H1 (cell line): ENCODE measurements around the gene GPC3. TPM values are rescaled to one million over a fixed set of nuclear protein-coding genes. Genes with fewer than 3 reads are reported as not detected.

Source experiments
- CTCF ChIA-PET: fragments of 300-600 bp; sonication (Branson Sonifier 250); formaldehyde crosslinking; loops from one replicate; lab custom pipeline; 2021; ENCODE audit not compliant: partially characterized antibody; lab: Charles Lee
- POLR2A ChIA-PET: fragments of 300-600 bp; sonication (Branson Sonifier 250); formaldehyde crosslinking; loops from one replicate; lab custom pipeline; 2021; ENCODE audit warnings: inconsistent platforms; ENCODE audit not compliant: partially characterized antibody; lab: Charles Lee
- DNase-seq, 2 experiments: peaks; one replicate each; pipeline versions ENCODE4 v3.0.0 to v3.0.0-alpha.2; 2010 to 2022; ENCODE audit warnings: low spot score in 2 of 2, low read depth in 1 of 2, mixed read lengths in 1 of 2
- FAIRE-seq: peaks from 2 replicates; lab custom pipeline; 2011; peaks lifted over from hg19 to GRCh38; lab: Jason Lieb, UNC
- H2AFZ ChIP-seq: 2 replicates; pipeline ENCODE4 v1.8.1; 2012; ENCODE audit warnings: low read length, inconsistent platforms
- H2AK5ac ChIP-seq: 2 replicates; pipeline ENCODE4 v1.6.1; 2013; ENCODE audit warnings: low read depth, low read length
- H2BK120ac ChIP-seq: replicated peaks from 2 replicates; pipeline ENCODE3; 2013; ENCODE audit warnings: low read depth, low read length, inconsistent platforms
- H2BK12ac ChIP-seq: 2 replicates; pipeline ENCODE4 v1.6.1; 2013; ENCODE audit warnings: low read depth, low read length
- H2BK15ac ChIP-seq: 2 replicates; pipeline ENCODE4 v1.6.1; 2013; ENCODE audit warnings: low read length
- H2BK20ac ChIP-seq: 2 replicates; pipeline ENCODE4 v1.6.1; 2013; ENCODE audit warnings: low read length
- H2BK5ac ChIP-seq: 2 replicates; pipeline ENCODE4 v1.6.1; 2013; ENCODE audit warnings: low read depth, low read length
- H3K14ac ChIP-seq: 2 replicates; pipeline ENCODE4 v1.6.1; 2013; ENCODE audit warnings: inconsistent platforms; ENCODE audit not compliant: insufficient read length
- H3K18ac ChIP-seq: 2 replicates; pipeline ENCODE4 v1.6.1; 2013; ENCODE audit warnings: low read length; ENCODE audit errors: extremely low read depth
- H3K23ac ChIP-seq: 2 replicates; pipeline ENCODE4 v1.6.1; 2013; ENCODE audit warnings: inconsistent platforms; ENCODE audit not compliant: insufficient read length
- H3K23me2 ChIP-seq: 2 replicates; pipeline ENCODE4 v1.6.1; 2013; ENCODE audit warnings: low read depth, low read length
- H3K27ac ChIP-seq: 2 replicates; pipeline ENCODE4 v1.6.1; 2011; ENCODE audit warnings: low read depth, low read length, inconsistent platforms
- H3K27me3 ChIP-seq, 4 experiments: replicated peaks in 1 of 4; 1 replicate in 1 of 4; 2 replicates in 3 of 4; pipeline versions ENCODE4 v1.6.1 to v1.8.1; 2011 to 2013; ENCODE audit warnings: low read length in 3 of 4, mild to moderate bottlenecking in 3 of 4, inconsistent platforms in 2 of 4, mixed read lengths in 2 of 4, moderate library complexity in 1 of 4; ENCODE audit not compliant: control insufficient read depth in 3 of 4, insufficient read depth in 3 of 4; ENCODE audit errors: extremely low read depth in 1 of 4
- H3K36me3 ChIP-seq, 4 experiments: 2 replicates each; pipeline versions ENCODE4 v1.6.1 to v1.8.1; 2011 to 2013; ENCODE audit warnings: mild to moderate bottlenecking in 4 of 4, low read length in 3 of 4, moderate library complexity in 2 of 4, control low read depth in 1 of 4, inconsistent platforms in 1 of 4; ENCODE audit not compliant: insufficient read depth in 4 of 4, control insufficient read depth in 2 of 4
- H3K4ac ChIP-seq: replicated peaks from 2 replicates; pipeline ENCODE3; 2013; ENCODE audit warnings: low read length, low read depth, mixed read lengths, inconsistent platforms; ENCODE audit not compliant: insufficient read length
- H3K4me1 ChIP-seq, 4 experiments: replicated peaks in 1 of 4; 1 replicate in 1 of 4; 2 replicates in 3 of 4; pipeline versions ENCODE4 v1.6.1 to v1.8.1; 2011 to 2013; ENCODE audit warnings: low read length in 3 of 4, inconsistent platforms in 2 of 4, mixed read lengths in 1 of 4; ENCODE audit not compliant: insufficient read depth in 4 of 4, control insufficient read depth in 3 of 4
- H3K4me2 ChIP-seq, 2 experiments: 2 replicates each; pipeline versions ENCODE4 v1.6.1 to v1.8.1; 2011 to 2013; ENCODE audit warnings: low read depth in 2 of 2, low read length in 2 of 2, control low read depth in 1 of 2, inconsistent platforms in 1 of 2, mild to moderate bottlenecking in 1 of 2; ENCODE audit not compliant: insufficient read depth in 1 of 2
- H3K4me3 ChIP-seq, 4 experiments: fragments of 200-600, 300-600 bp in 1 of 4; sonication (generic), shearing (Covaris generic), sonication (Bioruptor Twin) in 1 of 4; 2 replicates each; pipeline versions ENCODE4 v1.5.1 to v1.8.1; 2011 to 2016; ENCODE audit warnings: low read length in 4 of 4, low read depth in 3 of 4, control low read depth in 2 of 4, inconsistent platforms in 2 of 4, mild to moderate bottlenecking in 2 of 4, mixed read lengths in 1 of 4, moderate library complexity in 1 of 4; ENCODE audit not compliant: insufficient read depth in 2 of 4; ENCODE audit errors: extremely low read depth in 1 of 4
- H3K56ac ChIP-seq: replicated peaks from 2 replicates; pipeline ENCODE3; 2013; ENCODE audit warnings: low read depth, mild to moderate bottlenecking, mixed read lengths, low read length, inconsistent platforms; ENCODE audit not compliant: insufficient read length
- H3K79me1 ChIP-seq: 2 replicates; pipeline ENCODE4 v1.6.1; 2013; ENCODE audit warnings: low read depth, low read length, control low read depth
- H3K79me2 ChIP-seq, 2 experiments: 2 replicates each; pipeline versions ENCODE4 v1.6.1 to v1.8.1; 2012 to 2013; ENCODE audit warnings: low read length in 2 of 2, mild to moderate bottlenecking in 2 of 2, inconsistent platforms in 1 of 2; ENCODE audit not compliant: insufficient read depth in 2 of 2, control insufficient read depth in 1 of 2
- H3K9ac ChIP-seq, 4 experiments: replicated peaks in 1 of 4; 1 replicate in 1 of 4; 2 replicates in 3 of 4; pipeline versions ENCODE4 v1.6.1 to v1.8.1; 2011 to 2013; ENCODE audit warnings: low read depth in 3 of 4, low read length in 3 of 4, control low read depth in 2 of 4, mild to moderate bottlenecking in 2 of 4, moderate library complexity in 2 of 4, inconsistent platforms in 1 of 4; ENCODE audit errors: extremely low read depth in 1 of 4
- H3K9me3 ChIP-seq, 2 experiments: 2 replicates each; pipeline versions ENCODE4 v1.6.1 to v1.8.1; 2012 to 2013; ENCODE audit warnings: mild to moderate bottlenecking in 2 of 2, moderate library complexity in 2 of 2, control low read depth in 1 of 2, inconsistent platforms in 1 of 2, low read depth in 1 of 2, low read length in 1 of 2, mixed read lengths in 1 of 2; ENCODE audit not compliant: insufficient read depth in 2 of 2
- H4K20me1 ChIP-seq, 2 experiments: replicated peaks in 1 of 2; 2 replicates each; pipeline versions ENCODE3 to v1.8.1; 2011 to 2013; ENCODE audit warnings: inconsistent platforms in 2 of 2, low read length in 2 of 2, mild to moderate bottlenecking in 1 of 2; ENCODE audit not compliant: insufficient read depth in 2 of 2, control insufficient read depth in 1 of 2
- H4K5ac ChIP-seq: 2 replicates; pipeline ENCODE4 v1.6.1; 2013; ENCODE audit warnings: low read length, low read depth, mixed read lengths, inconsistent platforms; ENCODE audit not compliant: insufficient read length
- H4K8ac ChIP-seq: 2 replicates; pipeline ENCODE4 v1.8.0; 2013; ENCODE audit warnings: mild to moderate bottlenecking, moderate library complexity, low read length, inconsistent platforms; ENCODE audit not compliant: insufficient read depth; ENCODE audit errors: extremely low read depth
- H4K91ac ChIP-seq: replicated peaks from 2 replicates; pipeline ENCODE3; 2013; ENCODE audit warnings: low read length, mixed read lengths, inconsistent platforms; ENCODE audit not compliant: insufficient read length
- GTF2F1 ChIP-seq: IDR thresholded peaks from 2 replicates; pipeline ENCODE4 v1.6.1; 2012; ENCODE audit warnings: low read depth, low read length, improper control_type of control experiment, borderline replicate concordance
- WGBS, 2 experiments: shearing (Covaris generic) in 1 of 2; methylation state at CpG; one replicate each; pipeline versions ENCODE4 v1.1.6 to v1.1.7; 2013 to 2015; ENCODE audit warnings: low lambda C conversion rate in 2 of 2, mixed read lengths in 2 of 2, inconsistent platforms in 1 of 2, low coverage in 1 of 2, missing lambda C conversion rate in 1 of 2; ENCODE audit not compliant: insufficient replicate concordance in 2 of 2, insufficient coverage in 1 of 2, insufficient read length in 1 of 2; ENCODE audit errors: extremely low coverage in 1 of 2, missing lambda C conversion rate in 1 of 2; 5-methylcytosine and 5-hydroxymethylcytosine counted together
- polyA plus RNA-seq, 7 experiments: library from polyadenylated mRNA; depleted of rRNA in 3 of 7; stranded (reverse) in 5 of 7; unstranded in 2 of 7; fragments of >200 nt in 5 of 7; fragments of 200-250 nt in 2 of 7; gene quantifications; 1 replicate in 5 of 7; 2 replicates in 1 of 7; 4 replicates in 1 of 7; pipeline versions ENCODE4 v1.2.1 to v1.2.3, GENCODE V29; 2011 to 2013; ENCODE audit warnings: missing spikeins in 2 of 7, mixed read lengths in 2 of 7
- small RNA-seq: library from polyadenylated mRNA; stranded (forward); fragments of <200 nt; extraction: miRNeasy Mini kit (QIAGEN cat#:217004); gene quantifications from one replicate; pipeline ENCODE3, GENCODE V24; 2013; ENCODE audit not compliant: insufficient read depth
- total RNA-seq: library from RNA; stranded (reverse); fragmentation: NEBNext Ultra II Directional; extraction: Animal tissue kit (Norgen Biotek cat#: 25700); gene quantifications from 2 replicates; pipeline ENCODE4 v1.2.1, GENCODE V29; 2021

Gene GPC3
- total and polyA plus RNA-seq, 2 of the 8 experiments (the other 6 are each of a cell fraction or from before 2014, with no cell fraction given) = 64.8 to 71.9 TPM

GRCh38 chrX:133490955-133491354, 494.4 kb downstream of the GPC3 start:
- Histone ChIP-seq H3K4me1 (no peaks in the 10 kb centered on the region), H3K79me2 (no peaks in the 10 kb centered on the region), H2BK15ac (no peak overlapping the region), H2AK5ac (no peak overlapping the region), H3K9me3 (no peaks in the 10 kb centered on the region), H2AFZ (no peak overlapping the region), H3K4me2 (no peak overlapping the region), H2BK20ac (no peak overlapping the region), H3K23me2 (no peaks in the 10 kb centered on the region), H3K79me1 (no peaks in the 10 kb centered on the region), H3K27me3 (no peaks in the 10 kb centered on the region), H3K36me3 (no peaks in the 10 kb centered on the region), H3K27ac (no peak overlapping the region), H4K20me1 (no peaks in the 10 kb centered on the region), H3K9ac (no peak overlapping the region), H2BK12ac (no peak overlapping the region), H2BK120ac (no peak overlapping the region), H3K23ac (no peak overlapping the region), H3K18ac (no peak overlapping the region), H3K4me3 (no peak overlapping the region), H4K91ac (no peak overlapping the region), H3K56ac (no peak overlapping the region), H2BK5ac (no peak overlapping the region), H4K8ac (no peak overlapping the region), H4K5ac (no peak overlapping the region), H3K4ac (no peak overlapping the region), H3K14ac (no peak overlapping the region)
- ChIA-PET POLR2A (no interaction called here), CTCF (no interaction called here)
- FAIRE-seq = no peak
- WGBS, 2 experiments = no CpG with 5 or more reads among the region's 1 CpG
- no peak for DNase-seq
- TF ChIP-seq GTF2F1 = no peak

Small RNA genes within 50 kb of the gene (small RNA-seq; reads per million reads assigned to genes)
- gene RNU6-203P = not detected
